Vagina (tissue), 2 donors: ENCODE results near the gene CYP46A1. TPM values are rescaled to one million over a fixed set of nuclear protein-coding genes. Genes with fewer than 3 reads are reported as not detected.
A peak's percentile ranks its signal among the peaks of the same experiment; 100 is the strongest.

Experiments
- DNase-seq, 2 donors: peaks; one replicate each; pipeline ENCODE4 v3.0.0-alpha.2; 2017; ENCODE audit errors: extremely low spot score in 2 of 2
- H3K27ac ChIP-seq: fragments of 200-600 bp; sonication (generic); one replicate; pipeline ENCODE4 v1.5.1; 2019
- H3K27me3 ChIP-seq: fragments of 200-600 bp; sonication (generic); one replicate; pipeline ENCODE4 v1.5.1; 2019
- H3K36me3 ChIP-seq, 2 donors: fragments of 200-600 bp; sonication (generic); one replicate each; pipeline ENCODE4 v1.5.1; 2017 to 2019
- H3K4me1 ChIP-seq: fragments of 200-600 bp; sonication (generic); one replicate; pipeline ENCODE4 v1.5.1; 2019
- H3K4me3 ChIP-seq, 2 donors: fragments of 200-600 bp; sonication (generic); 1 replicate in 1 of 2; 2 replicates in 1 of 2; pipeline ENCODE4 v1.5.1; 2016 to 2019
- H3K9me3 ChIP-seq: fragments of 200-600 bp; sonication (generic); one replicate; pipeline ENCODE4 v1.5.1; 2019
- CTCF ChIP-seq, 3 experiments: fragments of 450-650 bp in 2 of 3; fragments of 200-600 bp in 1 of 3; sonication (generic) in 1 of 3; IDR thresholded peaks; one replicate each; pipeline ENCODE4 v1.5.1; 2017 to 2019; ENCODE audit warnings: antibody characterized with exemption in 3 of 3, mild to moderate bottlenecking in 2 of 3, moderate library complexity in 2 of 3
- POLR2A ChIP-seq, 2 donors: fragments of 450-650 bp; IDR thresholded peaks; one replicate each; pipeline ENCODE4 v1.6.1; 2017; ENCODE audit warnings: antibody characterized with exemption in 2 of 2, mild to moderate bottlenecking in 2 of 2, moderate library complexity in 2 of 2
- POLR2AphosphoS5 ChIP-seq, 2 donors: sonication (generic); formaldehyde crosslinking; IDR thresholded peaks; one replicate each; pipeline ENCODE4 v1.9.0; 2017; ENCODE audit warnings: antibody characterized with exemption in 2 of 2, mild to moderate bottlenecking in 2 of 2, low read depth in 1 of 2; ENCODE audit not compliant: insufficient read depth in 1 of 2
- intact Hi-C: fragments of 100-400 bp; cut with DNase I; formaldehyde crosslinking; loops from one replicate; pipeline ENCODE4 v1.15.1; 2023
- total RNA-seq: library from RNA; depleted of rRNA; stranded (reverse); fragments of >200 nt; gene quantifications from one replicate; pipeline ENCODE4 v1.2.3, GENCODE V29; 2016

CYP46A1 gene
- total RNA-seq, 1 donor from 2014 or later, result 1.2 TPM

GRCh38 chr14:99774556-99775307, 90.6 kb downstream of the CYP46A1 start:
- Histone ChIP-seq H3K27ac (peak overlapping the region; percentile 57), H3K4me1 (peaks cover 16% of the 10 kb centered on the region), H3K4me3 (no peak overlapping the region), H3K27me3 (no peaks in the 10 kb centered on the region), H3K36me3 (no peaks in the 10 kb centered on the region), H3K9me3 (no peaks in the 10 kb centered on the region)
- no peak for TF ChIP-seq POLR2A (IDR thresholded peaks at IDR 0.05)
- no peak for TF ChIP-seq POLR2AphosphoS5 (IDR thresholded peaks at IDR 0.05; ENCODE audit: insufficient read depth in 1 of 2, low read depth in 1 of 2)
- TF ChIP-seq CTCF (IDR thresholded peaks at IDR 0.05), result no peak
- intact Hi-C loops, result no loop called here
- DNase-seq, result no peak

GRCh38 chr14:99775351-99775750, 91.3 kb downstream of the CYP46A1 start:
- peaks cover 16% of the 10 kb centered on the region for H3K4me1 ChIP-seq
- TF ChIP-seq POLR2A (IDR thresholded peaks at IDR 0.05) (no peak), CTCF (IDR thresholded peaks at IDR 0.05) (no peak), POLR2AphosphoS5 (IDR thresholded peaks at IDR 0.05; ENCODE audit: insufficient read depth in 1 of 2, low read depth in 1 of 2) (no peak)
- intact Hi-C loops, result no loop called here
- no peak overlapping the region for H3K27ac ChIP-seq
- no peak for DNase-seq
- no peak overlapping the region for H3K4me3 ChIP-seq
- H3K27me3 ChIP-seq, result no peaks in the 10 kb centered on the region
- H3K36me3 ChIP-seq, result no peaks in the 10 kb centered on the region
- no peaks in the 10 kb centered on the region for H3K9me3 ChIP-seq

Other genes starting within 250 kb of the CYP46A1 start
- gene SETD3, start 203.4 kb upstream of the CYP46A1 start, total RNA-seq, result 49.8 TPM
- 27.5 TPM for gene CCNK, start 202.9 kb upstream of the CYP46A1 start, total RNA-seq
- gene CCDC85C, start 80.1 kb upstream of the CYP46A1 start, total RNA-seq, result 6.9 TPM
- 5.9 TPM for gene HHIPL1, start 39.2 kb upstream of the CYP46A1 start, total RNA-seq
- gene EML1, start 109.1 kb downstream of the CYP46A1 start, total RNA-seq, result 32.7 TPM